HEK293 (cell line): ENCODE measurements around the gene PTGES2.

Experiments used
- BCL11A ChIP-seq: fragments of 450-650 bp; formaldehyde crosslinking; IDR thresholded peaks from 2 replicates; pipeline ENCODE4 v1.5.1; 2016; ENCODE audit warnings: low read depth, missing biosample characterization, missing genetic modification characterization
- CTCF ChIP-seq: fragments of 450-650 bp; formaldehyde crosslinking; IDR thresholded peaks from 2 replicates; pipeline ENCODE4 v1.5.1; 2016; ENCODE audit warnings: missing biosample characterization, missing genetic modification characterization
- ELK4 ChIP-seq: IDR thresholded peaks from 2 replicates; pipeline ENCODE4 v1.6.1; 2011; ENCODE audit warnings: mild to moderate bottlenecking, low read depth, low read length, borderline replicate concordance
- PBX3 ChIP-seq: sonication (generic); formaldehyde crosslinking; IDR thresholded peaks from 2 replicates; pipeline ENCODE4 v1.8.1; 2022; ENCODE audit warnings: mild to moderate bottlenecking, moderate library complexity, missing genetic modification reagents
- RBAK ChIP-seq: fragments of 450-650 bp; formaldehyde crosslinking; IDR thresholded peaks from 2 replicates; pipeline ENCODE4 v1.5.1; 2016; ENCODE audit warnings: missing biosample characterization, missing genetic modification characterization
- SETDB1 ChIP-seq: IDR thresholded peaks from one replicate; pipeline ENCODE4 v1.6.1; 2017; ENCODE audit warnings: mild to moderate bottlenecking, low read length, moderate library complexity, mixed read lengths; ENCODE audit not compliant: insufficient read length
- ZNF175 ChIP-seq: fragments of 450-650 bp; formaldehyde crosslinking; IDR thresholded peaks from 2 replicates; pipeline ENCODE4 v1.5.1; 2016; ENCODE audit warnings: missing biosample characterization, missing genetic modification characterization
- ZNF223 ChIP-seq: fragments of 450-650 bp; formaldehyde crosslinking; IDR thresholded peaks from 2 replicates; pipeline ENCODE4 v1.5.1; 2016; ENCODE audit warnings: missing biosample characterization, missing genetic modification characterization
- ZNF398 ChIP-seq: fragments of 450-650 bp; formaldehyde crosslinking; IDR thresholded peaks from 2 replicates; pipeline ENCODE4 v1.5.1; 2017; ENCODE audit warnings: missing biosample characterization, missing genetic modification characterization
- ZNF768 ChIP-seq: fragments of 450-650 bp; formaldehyde crosslinking; IDR thresholded peaks from 2 replicates; pipeline ENCODE4 v1.5.1; 2018; ENCODE audit warnings: missing biosample characterization, mild to moderate bottlenecking, missing genetic modification characterization
- ZNF776 ChIP-seq: fragments of 450-650 bp; formaldehyde crosslinking; IDR thresholded peaks from 2 replicates; pipeline ENCODE4 v1.5.0; 2017; ENCODE audit warnings: missing biosample characterization, missing genetic modification characterization, borderline replicate concordance
- ZSCAN30 ChIP-seq: fragments of 450-650 bp; IDR thresholded peaks from 2 replicates; pipeline ENCODE4 v1.5.1; 2018; ENCODE audit warnings: missing biosample characterization, mild to moderate bottlenecking, missing genetic modification characterization, moderate library complexity

- TF ChIP-seq ZSCAN30: no peak
- TF ChIP-seq SETDB1: no peak
- TF ChIP-seq ZNF768 (tag by site-specific recombination): peak; percentile 84; the same call in 1 of the 2 replicates
- no peak for TF ChIP-seq PBX3 (CRISPR knock-in tag)
- TF ChIP-seq ZNF223 (tag by site-specific recombination): no peak
- TF ChIP-seq ZNF776 (tag by site-specific recombination): no peak
- peak; percentile 58 for TF ChIP-seq CTCF (tag by site-specific recombination)
- no peak for TF ChIP-seq ZNF398 (tag by site-specific recombination)
- no peak for TF ChIP-seq RBAK
- TF ChIP-seq BCL11A (tag by site-specific recombination): no peak
- no peak for TF ChIP-seq ZNF175 (tag by site-specific recombination)
- TF ChIP-seq ELK4: no peak
Measured at GRCh38 chr9:128124873-128125579, 2.5 kb downstream of the PTGES2 start.
